GM18867 (cell line): ENCODE data around the gene GRB14.
A peak's percentile ranks its signal among the peaks of the same experiment; 100 is the strongest.
"Not testable (repeated sequence)": the region's sequence is repeated elsewhere in the genome, so short reads cannot be mapped to it uniquely, and the experiment has no call there.

Experiments used
- ATAC-seq: cut with Tn5 transposase; IDR thresholded peaks from one replicate; pipeline ENCODE4 v1.9.1; 2021; ENCODE audit warnings: mild to moderate bottlenecking, moderate library complexity; ENCODE audit not compliant: unreplicated experiment

The GRB14 gene

DNA sequence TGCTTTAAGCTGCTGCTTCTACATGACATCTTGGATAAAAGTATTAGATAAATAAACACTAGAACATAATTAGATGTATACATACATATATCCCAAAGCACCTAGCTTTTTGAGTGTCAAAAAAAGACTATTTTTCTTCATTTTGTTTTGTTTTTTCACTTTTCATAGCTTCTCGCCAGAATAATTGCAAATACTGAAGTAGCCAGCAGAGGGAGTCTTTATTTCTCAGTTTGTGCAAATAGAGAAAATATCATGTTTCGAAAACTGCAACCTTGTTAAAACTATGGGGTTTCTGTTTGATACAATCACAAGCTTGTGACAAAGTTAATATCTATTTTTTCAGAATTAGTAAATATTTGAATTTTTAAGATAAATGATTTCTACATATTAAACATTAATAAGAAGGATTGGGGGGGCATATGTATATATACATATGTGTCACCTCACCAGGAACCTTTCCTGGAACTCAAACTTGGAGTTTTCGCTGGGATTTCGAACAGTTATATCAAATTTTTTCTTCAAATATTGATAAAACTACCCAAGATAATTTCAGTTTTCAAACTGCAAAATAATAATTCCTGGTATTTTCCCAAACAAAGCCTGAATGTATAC, 61.0 kb downstream of the GRB14 start:
- peak; percentile 68 for ATAC-seq

DNA sequence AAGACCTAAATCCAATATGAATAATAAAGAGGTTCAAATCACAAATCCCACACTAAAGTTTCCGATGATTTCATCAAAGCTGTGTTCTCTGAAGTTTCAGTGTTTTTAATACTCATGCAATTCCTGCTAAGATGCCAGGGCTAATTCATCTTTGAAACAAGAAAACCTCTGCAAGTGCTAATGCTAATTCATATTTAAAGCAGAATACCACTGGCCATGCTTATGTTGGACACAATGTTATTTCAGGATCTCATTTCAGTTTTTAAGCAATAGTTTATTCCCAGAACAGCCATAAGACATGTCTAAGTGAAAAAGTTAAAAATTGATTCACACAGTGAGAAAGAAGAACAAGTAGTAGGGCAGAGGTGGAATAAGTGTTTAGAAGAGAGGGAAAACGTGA, 62.8 kb downstream of the GRB14 start:
- ATAC-seq: no peak

DNA sequence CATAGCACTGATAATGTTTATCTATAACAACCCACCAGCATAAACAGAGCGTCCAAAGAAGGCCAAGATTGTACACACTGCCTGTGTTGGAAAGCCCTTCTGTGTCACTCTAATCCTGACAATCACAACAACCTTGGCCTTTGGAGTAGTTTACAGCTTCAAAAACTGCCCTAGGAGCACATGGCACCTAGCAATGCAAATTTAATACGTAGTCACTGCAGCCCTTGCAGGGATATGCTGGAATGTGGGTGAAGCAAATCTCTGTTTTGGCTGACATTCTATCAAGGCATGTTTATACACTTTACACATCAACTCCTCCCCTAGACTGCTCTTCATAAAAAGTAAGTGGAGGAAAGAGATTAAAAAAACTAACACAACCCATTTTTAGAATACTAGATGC, 66.8 kb downstream of the GRB14 start:
- ATAC-seq: no peak

DNA sequence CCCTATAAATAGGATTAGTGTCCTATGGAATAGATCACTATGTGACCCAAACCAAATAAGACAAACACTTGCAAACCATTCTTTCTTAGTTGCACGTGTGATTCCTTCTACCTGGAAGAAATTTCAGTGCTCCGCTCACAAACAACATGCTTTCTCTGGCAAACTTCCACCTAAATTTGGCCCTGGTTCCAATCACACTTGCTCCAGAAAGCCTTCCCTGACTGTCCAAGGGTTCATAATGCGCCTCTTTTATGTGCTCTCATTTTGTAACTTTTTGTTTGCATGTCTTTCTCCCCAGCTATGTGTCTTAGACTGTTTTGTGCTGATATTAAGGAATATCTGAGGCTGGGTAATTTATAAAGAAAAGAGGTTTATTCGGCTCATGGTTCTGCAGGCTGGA, 69.8 kb downstream of the GRB14 start:
- no peak for ATAC-seq

DNA sequence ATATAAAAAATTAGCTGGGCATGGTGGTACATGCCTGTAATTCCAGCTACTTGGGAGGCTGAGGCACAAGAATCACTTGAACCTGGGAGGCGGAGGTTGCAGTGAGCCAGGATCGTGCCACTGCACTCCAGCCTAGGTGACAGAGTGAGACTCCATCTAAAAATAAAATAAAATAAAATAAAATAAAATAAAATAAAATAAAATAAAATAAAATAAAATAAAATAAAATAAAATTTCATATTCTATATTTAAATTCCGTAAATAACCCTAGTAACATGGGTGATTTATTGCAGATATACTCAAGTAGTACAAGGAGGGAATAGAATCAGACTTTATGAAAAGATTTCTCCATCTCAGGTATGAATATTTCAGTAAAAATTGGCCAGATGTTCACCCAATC, 71.6 kb downstream of the GRB14 start:
- ATAC-seq: not testable (repeated sequence)

DNA sequence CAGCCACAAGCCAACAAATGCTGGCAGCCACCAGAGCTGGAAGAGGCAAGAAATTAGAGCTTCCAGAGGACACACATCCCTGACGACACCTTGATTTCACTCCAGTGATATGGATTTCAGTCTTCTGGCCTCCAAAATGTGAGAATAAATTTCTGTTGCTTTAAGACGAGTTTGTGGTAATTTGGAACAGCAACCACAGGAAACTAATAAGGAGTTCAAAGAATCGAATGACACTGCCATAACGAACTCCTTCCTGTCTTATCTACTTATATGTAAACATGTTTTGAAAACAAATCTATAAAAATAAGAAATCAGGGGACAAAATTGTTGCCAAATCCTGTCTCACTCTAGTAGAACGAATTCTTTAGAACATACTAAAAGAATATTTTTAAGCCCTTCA, 75.8 kb downstream of the GRB14 start:
- ATAC-seq: no peak

DNA sequence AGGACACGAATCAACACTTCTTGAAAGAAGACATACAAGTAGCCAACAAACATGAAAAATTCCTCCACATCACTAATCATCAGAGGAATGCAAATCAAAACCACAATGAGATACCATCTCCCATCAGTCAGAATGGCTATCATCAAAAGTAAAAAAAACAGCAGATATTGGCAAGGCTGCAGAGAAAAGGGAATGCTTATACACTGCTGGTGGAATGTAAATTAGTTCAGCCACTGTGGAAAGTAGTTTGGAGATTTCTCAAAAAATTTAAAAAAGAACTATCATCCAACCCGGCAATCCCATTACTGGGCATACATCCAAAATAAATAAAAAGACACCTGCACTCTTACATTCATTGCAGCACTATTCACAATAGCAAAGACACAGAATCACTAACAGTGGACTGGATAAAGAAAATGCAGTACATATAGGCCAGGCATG, 78.7 kb downstream of the GRB14 start:
- ATAC-seq: no peak

DNA sequence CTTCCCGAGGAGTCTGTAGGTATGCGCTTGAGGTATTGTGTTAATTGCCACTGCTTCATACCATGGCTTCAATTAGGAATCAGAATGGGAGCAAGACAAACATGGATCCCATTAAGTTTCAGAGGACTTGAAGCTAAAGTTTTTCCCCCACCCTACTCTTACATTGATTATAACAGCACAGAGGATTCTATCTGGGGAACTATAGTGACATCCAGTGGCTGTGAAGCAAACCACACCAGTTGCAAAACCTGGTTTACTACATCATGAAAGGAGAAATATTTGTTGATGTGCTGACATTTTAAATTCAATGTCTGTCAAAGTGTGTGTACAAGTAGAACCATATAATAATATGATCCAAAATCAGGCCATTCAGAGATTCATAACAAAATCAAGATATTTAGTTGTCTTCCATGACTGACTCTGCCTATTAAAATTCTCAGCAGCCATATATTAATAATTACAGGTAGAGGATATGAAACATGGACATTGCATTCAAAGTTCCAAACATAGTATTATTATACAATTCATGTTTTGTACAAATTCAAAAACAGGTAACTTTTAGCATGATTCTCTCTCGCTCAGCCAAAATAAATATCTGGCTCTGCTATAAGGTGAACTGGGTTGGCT, 82.9 kb downstream of the GRB14 start:
- ATAC-seq: peak; percentile 79

DNA sequence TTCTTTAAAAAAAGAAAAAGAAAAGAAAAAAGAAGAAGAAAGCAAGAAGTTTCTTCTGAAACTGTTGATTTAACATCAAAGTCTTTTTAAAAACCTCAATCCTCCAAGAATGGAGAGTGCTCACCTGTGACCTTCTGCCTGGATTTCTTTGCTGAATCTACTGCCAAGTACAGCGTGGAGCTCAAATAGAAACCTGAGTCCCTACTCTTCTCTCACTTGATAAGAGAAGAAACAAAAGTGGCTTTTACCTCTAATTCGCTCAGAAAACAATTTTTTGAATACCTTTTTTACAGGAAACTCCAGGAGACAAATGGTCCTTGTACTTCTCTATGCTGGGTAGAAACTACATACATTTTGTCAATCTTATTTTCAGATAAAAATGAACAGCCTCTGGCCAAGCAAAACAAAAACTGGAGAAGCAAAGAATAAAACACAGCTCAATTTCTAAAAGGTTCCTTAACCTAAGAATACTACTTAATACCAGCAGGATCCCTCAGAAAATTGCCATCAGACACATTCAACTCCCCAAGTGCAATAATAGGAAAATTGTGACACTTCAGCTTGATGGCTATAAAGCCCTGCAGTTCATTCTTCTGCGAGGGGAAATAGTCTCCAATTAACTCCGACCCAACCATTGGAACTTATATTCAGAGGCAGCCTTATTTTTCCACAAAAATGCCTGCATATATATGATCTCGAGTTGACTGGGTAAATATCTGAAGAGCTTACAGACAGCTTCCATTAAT, 85.8 kb downstream of the GRB14 start:
- no peak for ATAC-seq

DNA sequence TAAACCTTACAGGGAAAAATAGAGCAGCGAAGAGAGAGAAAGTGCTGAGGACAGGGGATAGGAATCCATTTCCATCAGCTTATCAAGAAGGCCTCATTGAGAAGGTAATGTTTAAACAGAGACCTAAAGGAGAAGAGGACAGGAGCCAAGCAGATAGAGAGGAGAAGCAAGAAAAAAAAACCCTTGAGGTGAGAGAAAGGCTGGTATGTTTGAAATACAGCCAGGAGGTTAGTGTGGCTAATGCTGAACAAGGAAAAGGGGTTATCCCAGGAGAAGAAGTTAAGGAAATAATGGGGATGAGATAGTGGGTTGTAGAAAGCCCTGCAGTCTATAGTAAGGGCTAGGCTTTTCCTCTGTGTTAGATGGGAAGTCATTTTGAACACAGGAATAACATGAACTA, 90.8 kb downstream of the GRB14 start:
- no peak for ATAC-seq

DNA sequence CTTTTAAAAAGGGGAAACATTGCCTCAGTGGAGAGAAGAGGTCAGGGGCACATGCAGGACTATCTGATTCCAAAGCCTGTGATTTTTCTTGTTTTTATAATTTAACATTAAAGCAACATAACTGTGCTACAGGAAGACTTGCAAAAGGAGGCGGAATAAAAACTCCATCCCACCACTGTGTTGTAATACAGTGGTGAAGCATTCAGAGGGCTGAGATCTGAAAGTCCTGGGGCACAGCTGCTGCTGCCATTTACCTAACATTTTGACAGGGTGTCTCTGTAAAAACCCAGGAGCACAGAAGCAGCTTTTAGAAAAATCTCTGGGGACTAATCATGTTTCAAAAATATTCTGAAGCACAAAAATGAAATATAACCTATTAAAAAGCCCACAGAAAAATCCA, 97.6 kb downstream of the GRB14 start:
- no peak for ATAC-seq

DNA sequence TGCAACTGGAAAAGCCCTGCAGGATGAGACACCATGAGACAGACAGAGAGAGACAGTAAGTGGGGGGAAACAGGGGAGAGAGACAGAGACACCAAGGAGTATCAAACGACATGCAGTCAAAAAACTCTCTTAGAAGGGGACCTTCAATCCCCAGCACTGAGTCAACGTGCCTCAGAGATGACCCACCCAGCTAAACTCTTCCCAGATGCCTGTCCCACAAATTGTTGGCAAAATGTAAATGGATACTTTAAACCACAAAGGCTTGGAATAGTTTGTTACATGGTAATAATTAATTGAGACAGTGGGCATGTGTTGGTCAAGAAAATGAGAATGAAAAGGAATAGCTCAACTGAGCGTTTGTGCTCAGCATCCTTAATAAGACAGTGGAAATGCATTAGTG, 98.3 kb downstream of the GRB14 start:
- no peak for ATAC-seq

DNA sequence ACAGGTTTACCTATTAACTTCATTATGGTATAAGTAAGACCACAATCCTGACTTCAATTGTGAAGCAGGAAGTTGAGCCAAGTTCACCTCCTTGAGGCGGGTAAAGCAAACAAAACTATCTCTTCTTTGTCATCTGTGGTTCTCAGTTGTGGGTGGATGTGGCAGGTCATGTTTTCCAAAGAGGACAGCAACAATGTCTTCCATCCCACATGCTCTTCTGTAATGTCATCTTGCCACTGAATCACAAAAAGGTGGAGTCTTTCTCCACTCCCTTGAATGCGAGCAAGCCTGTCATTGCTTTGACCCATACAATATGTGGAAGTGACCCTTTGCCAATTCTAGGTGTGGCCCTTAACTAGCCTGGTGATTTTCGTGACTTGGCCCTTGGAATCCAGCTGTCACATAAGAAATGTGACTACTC, 98.7 kb downstream of the GRB14 start:
- ATAC-seq: no peak

DNA sequence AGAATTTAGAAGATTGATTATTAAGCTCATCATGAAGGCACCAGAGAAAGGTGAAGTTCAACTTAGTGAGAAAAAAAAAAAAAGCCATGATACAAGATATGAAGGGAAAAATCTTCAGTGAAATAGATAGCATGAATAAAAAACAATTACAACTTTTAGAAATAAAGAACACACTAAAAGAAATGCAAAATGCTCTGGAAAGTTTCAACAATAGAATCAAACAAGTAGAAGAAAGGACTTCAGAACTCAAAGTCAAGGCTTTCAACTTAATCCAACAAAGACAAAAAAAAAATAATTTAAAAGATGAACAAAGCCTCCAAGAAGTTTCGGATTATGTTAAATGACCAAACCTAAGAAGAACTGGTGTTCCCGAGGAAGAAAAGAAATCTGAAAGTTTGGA, 105.5 kb downstream of the GRB14 start:
- ATAC-seq: no peak

DNA sequence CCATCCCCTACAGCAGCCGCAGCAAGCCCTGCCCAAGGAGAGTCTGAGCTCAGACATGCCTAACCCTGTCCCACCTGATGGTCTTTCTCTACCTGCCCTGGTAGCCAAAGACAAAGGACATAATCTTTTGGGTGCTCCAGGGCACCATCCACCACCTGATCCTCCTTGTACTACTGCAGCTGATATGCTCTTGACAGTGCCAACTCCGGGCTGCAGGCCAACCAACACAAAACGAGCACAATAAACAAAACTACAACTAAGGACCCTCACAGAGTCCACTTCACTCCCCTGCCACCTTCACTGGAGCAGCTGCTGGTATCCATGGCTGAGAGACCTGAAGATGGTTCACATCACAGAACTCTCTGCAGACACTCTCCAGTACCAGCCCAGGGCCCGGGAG, 106.3 kb downstream of the GRB14 start:
- ATAC-seq: no peak

DNA sequence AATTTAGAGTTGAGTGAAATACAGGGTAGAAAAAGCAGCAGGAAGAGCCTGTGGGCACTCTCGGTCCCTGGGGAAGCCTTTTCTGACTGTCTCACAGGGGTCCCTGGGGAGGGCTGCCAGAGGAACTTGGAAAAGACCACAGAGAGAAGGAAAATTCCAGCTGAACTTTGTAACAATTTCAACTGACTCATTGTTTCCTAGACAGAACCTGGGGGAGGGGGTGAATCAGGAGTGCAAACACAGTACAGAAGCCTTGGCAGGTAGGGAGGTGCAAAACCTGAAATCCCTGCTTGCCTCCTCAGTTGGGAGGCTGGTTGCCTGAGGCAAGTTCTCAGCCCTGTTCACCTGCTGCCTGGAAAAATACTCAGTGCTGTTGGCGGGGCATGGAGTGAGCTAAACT, 106.8 kb downstream of the GRB14 start:
- ATAC-seq: no peak

DNA sequence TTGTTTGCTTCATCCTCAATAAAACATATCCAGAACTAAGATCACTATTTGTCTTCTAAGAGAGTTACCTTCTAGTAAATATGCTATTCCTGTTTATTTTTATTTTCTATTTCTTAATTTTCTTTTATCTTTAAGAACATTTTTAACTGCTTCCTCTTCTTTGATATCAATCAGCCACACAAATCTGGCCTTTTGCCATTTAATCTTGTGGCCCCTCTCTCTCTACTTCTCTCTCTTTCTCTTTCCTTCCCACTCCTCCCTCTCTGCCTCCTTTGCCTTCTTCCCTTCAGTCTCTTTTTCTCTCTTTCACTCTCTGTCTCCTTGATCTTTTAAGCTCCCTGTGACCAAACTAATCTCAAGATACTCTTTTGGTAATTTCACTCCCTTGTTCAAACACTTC, 108.4 kb downstream of the GRB14 start:
- no peak for ATAC-seq

DNA sequence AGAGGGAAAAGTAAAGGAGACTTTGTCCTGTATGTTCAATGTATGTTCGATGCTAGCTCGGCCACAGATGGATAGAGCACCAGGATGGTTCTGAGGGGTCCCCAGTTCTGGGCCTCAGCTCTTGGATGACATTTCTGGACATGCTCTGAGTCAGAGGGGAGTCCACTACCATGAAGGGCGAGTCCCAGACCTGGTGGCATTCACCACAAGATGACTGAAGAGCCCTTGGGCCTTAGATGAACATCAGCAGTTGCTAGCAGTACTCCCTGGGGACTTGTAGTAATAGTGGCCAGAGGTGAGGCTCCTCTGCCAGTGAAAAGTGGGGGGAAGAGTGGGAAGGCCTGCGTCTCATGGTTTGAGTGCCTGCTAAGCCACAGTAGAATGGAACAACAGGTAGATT, 109.5 kb downstream of the GRB14 start:
- no peak for ATAC-seq

DNA sequence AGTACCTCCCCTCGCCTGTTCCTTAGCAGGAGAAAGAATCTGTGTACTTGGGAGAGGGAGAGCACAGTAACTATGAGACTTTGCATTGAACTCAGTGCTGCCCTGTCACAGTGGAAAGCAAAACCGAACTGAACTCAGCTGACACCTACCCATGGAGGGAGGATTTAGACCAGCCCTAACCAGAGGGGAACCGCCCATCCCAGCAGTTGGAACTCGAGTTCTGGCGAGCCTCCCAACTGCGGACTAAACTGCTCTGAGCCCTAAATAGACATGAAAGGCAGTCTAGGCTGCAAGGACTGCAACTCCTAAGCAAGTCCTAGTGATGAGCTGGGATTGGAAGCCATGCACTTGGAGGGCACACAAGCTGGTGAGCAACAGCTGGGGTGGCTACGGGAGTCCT, 110.4 kb downstream of the GRB14 start:
- no peak for ATAC-seq

DNA sequence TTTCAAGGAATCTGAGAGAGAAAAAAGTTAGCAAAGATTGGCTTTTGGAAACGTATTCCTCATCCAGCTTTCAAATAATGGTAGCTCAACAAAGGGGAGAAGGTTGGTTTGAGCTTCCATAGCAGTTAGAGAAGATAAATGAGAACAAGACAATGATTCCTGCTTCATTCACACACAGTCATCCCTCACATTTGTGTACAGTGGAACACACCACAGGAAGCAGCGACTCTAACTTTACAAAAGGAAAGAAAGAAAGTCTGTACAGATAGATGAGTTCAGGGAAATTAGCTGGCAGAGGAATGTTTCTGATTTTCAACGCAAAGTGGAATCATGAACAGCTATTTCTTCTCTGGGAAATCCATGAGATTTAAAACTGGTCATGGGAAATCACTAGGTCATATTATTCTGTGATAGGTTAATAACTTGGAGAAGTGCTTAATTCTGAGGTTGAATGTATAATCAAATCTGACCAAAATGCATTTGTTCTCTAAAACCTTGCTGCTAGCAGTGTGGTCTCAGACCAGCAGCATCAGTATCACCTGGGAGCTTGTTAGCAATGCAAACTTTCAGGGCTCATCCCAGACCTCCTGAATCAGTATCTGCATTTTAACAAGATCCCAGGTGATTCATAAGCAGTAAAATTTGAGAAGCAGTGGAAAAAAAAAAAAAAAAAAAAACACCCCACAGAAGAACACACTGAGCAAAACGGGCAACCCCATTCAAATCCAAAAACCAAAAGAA, 112.0 kb downstream of the GRB14 start:
- no peak for ATAC-seq

DNA sequence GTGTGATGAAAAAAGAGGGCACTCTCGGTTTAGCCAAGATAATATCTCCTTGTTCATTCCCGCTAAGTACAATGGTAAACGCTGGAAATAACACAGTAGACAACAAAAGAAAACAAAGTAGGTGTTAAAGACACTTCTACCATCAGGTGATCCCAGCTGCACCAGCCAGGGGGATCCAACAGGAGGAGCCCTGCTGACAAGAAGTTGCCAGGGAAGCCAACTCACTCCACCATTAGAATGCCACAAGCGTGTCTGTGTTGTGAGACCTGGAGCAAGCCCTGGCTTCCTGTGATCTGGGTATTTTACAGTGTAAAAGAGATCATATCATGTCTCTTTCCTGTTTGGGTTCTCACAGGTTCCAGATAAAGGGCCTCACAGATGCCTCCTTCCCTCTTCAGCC, 117.0 kb downstream of the GRB14 start:
- ATAC-seq: peak; percentile 44

DNA sequence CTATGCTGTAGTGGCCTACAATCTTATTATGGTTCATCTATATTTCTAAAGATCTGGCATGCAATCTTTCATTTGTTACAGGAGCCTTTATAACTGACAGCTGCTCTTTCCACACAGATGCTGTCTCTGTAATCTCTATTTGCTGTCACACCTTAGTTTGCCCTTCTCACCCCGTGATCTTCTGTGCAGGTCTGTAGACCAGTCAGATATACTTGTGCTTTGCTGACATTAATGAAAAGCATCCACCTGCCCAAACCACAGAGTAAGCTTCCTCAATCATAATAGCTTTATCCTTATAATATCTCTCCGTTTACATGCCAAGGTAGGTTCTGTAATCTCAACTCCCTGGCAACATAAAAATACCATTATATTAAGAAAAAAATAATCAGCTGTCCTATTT, 122.4 kb downstream of the GRB14 start:
- ATAC-seq: no peak
